ENCODE data around the gene PPY.
"Not testable (repeated sequence)": the region's sequence is repeated elsewhere in the genome, so short reads cannot be mapped to it uniquely, and the experiment has no call there.

The PPY gene

GRCh38 chr17:43962479-43962878, 20.2 kb upstream of the PPY start:
- no peak for DNase-seq

GRCh38 chr17:43961954-43962353, 19.7 kb upstream of the PPY start:
- no peak for DNase-seq

GRCh38 chr17:43961292-43961691, 19.0 kb upstream of the PPY start:
- not testable (repeated sequence) for DNase-seq

- DNase-seq, result no peak
Observed at GRCh38 chr17:43958748-43959352, 16.6 kb upstream of the PPY start.

GRCh38 chr17:43956222-43956621, 13.9 kb upstream of the PPY start:
- no peak for DNase-seq

GRCh38 chr17:43953746-43954145, 11.5 kb upstream of the PPY start, which contains the start of gene PYY:
PYY (minus strand) TSS chr17:43953940; CDS start chr17:43953483, 457 bp downstream.
- no peak for DNase-seq

- DNase-seq, result no peak
Observed at GRCh38 chr17:43952724-43953666, 10.7 kb upstream of the PPY start.

- no peak for DNase-seq
Observed at GRCh38 chr17:43952351-43952723, 10.1 kb upstream of the PPY start.

- no peak for DNase-seq
Observed at GRCh38 chr17:43951750-43952149, 9.5 kb upstream of the PPY start.

GRCh38 chr17:43950554-43950953, 8.3 kb upstream of the PPY start:
- DNase-seq, result no peak

- DNase-seq, result no peak
Observed at GRCh38 chr17:43949781-43950180, 7.5 kb upstream of the PPY start.

- DNase-seq, result no peak
Observed at GRCh38 chr17:43946781-43947180, 4.5 kb upstream of the PPY start.

- DNase-seq, result no peak
Observed at GRCh38 chr17:43945074-43945829, 3.0 kb upstream of the PPY start.

- DNase-seq, result no peak
Observed at GRCh38 chr17:43940630-43941029, 1.6 kb downstream of the PPY start.

- DNase-seq, result no peak
Observed at GRCh38 chr17:43939886-43940285, 2.4 kb downstream of the PPY start.

- DNase-seq, result not testable (repeated sequence)
Observed at GRCh38 chr17:43939452-43939851, 2.8 kb downstream of the PPY start.

GRCh38 chr17:43938838-43939182, 3.5 kb downstream of the PPY start:
- no peak for DNase-seq

GRCh38 chr17:43936434-43936833, 5.8 kb downstream of the PPY start:
- DNase-seq, result no peak

- no peak for DNase-seq
Observed at GRCh38 chr17:43935926-43936261, 6.4 kb downstream of the PPY start.

- DNase-seq, result no peak
Observed at GRCh38 chr17:43935204-43935925, 6.9 kb downstream of the PPY start.

- DNase-seq, result no peak
Observed at GRCh38 chr17:43932923-43933322, 9.4 kb downstream of the PPY start.

GRCh38 chr17:43932357-43932756, 9.9 kb downstream of the PPY start:
- DNase-seq, result no peak

- no peak for DNase-seq
Observed at GRCh38 chr17:43931062-43931571, 11.2 kb downstream of the PPY start.

Data from activated CD8-positive, alpha-beta memory T cell treated with anti-CD3 and anti-CD28 coated beads, Interleukin-2, amount 50 U/mL, for 48 hours (primary cell).